GM13977 (cell line): ENCODE data around the gene NHS.

ENCODE experiments used
- DNase-seq: peaks from one replicate; pipeline ENCODE4 v3.0.0; 2012; ENCODE audit warnings: low spot score
- CTCF ChIP-seq: IDR thresholded peaks from 2 replicates; pipeline ENCODE4 v1.5.1; 2012; ENCODE audit warnings: mild to moderate bottlenecking, control low read depth; ENCODE audit not compliant: insufficient read depth; ENCODE audit errors: extremely low read depth, missing control alignments
- in situ Hi-C: fragments of 300-500 bp; cut with MboI; formaldehyde crosslinking; loops from one replicate; pipeline ENCODE4 v1.12.0; 2022; ENCODE audit warnings: low sequenced_read_pairs, low pct_unique_long_range_greater_than_20kb, mixed read lengths, inconsistent platforms; ENCODE audit not compliant: unreplicated experiment

Gene NHS

GRCh38 chrX:17662391-17662790 is 287.4 kb downstream of the NHS start:
- in situ Hi-C loops = no loop called here
- no peak for DNase-seq
- TF ChIP-seq CTCF = no peak

- DNase-seq = no peak
- in situ Hi-C loops = no loop called here
- TF ChIP-seq CTCF = no peak
Measured at GRCh38 chrX:17668929-17669328, 293.9 kb downstream of the NHS start.

GRCh38 chrX:17669458-17669857 is 294.5 kb downstream of the NHS start:
- TF ChIP-seq CTCF = no peak
- no peak for DNase-seq
- in situ Hi-C loops = no loop called here

- TF ChIP-seq CTCF = no peak
- no peak for DNase-seq
- in situ Hi-C loops = no loop called here
Measured at GRCh38 chrX:17669891-17670290, 294.9 kb downstream of the NHS start.

- DNase-seq = no peak
- no peak for TF ChIP-seq CTCF
Measured at GRCh38 chrX:17670874-17671273, 295.9 kb downstream of the NHS start.

GRCh38 chrX:17674601-17675000 is 299.6 kb downstream of the NHS start:
- in situ Hi-C loops = no loop called here
- no peak for TF ChIP-seq CTCF
- DNase-seq = no peak

More at GRCh38 chrX:17670874-17671273, 295.9 kb downstream of the NHS start:
- in situ Hi-C loops = no loop called here

GRCh38 chrX:17679261-17679660 is 304.3 kb downstream of the NHS start:
- no peak for TF ChIP-seq CTCF
- in situ Hi-C loops = loop anchor here (25.0 kb wide), 1 partner anchor 442 kb away; no protein-coding TSS in a partner anchor
- no peak for DNase-seq
